ENCODE measurements around the gene ETV1. TPM values are rescaled to one million over a fixed set of nuclear protein-coding genes. Genes with fewer than 3 reads are reported as not detected.

ETV1 gene
- total RNA-seq, 1 experiment from 2014 or later = 7.4 TPM

- intact Hi-C loops (cut with micrococcal nuclease; ENCODE audit: unreplicated experiment) = no loop called here
- Histone ChIP-seq H3K9me3 (ENCODE audit: control insufficient read depth, insufficient read depth, low read depth, low read length) (no peaks in the 10 kb centered on the region), H3K36me3 (ENCODE audit: control insufficient read depth, insufficient read depth, low read length) (no peaks in the 10 kb centered on the region), H3K27me3 (ENCODE audit: control insufficient read depth, insufficient read depth, low read length) (no peaks in the 10 kb centered on the region), H3K4me3 (ENCODE audit: low read depth in 2 of 2, low read length in 2 of 2) (no peak overlapping the region), H3K4me1 (ENCODE audit: control insufficient read depth, insufficient read depth, low read length) (no peaks in the 10 kb centered on the region), H3K27ac (ENCODE audit: low read length) (no peak overlapping the region)
- CTCF ChIA-PET = interaction anchor here (0.7 kb wide), 1 partner anchor 34 kb away, joined by 4 read pairs; no protein-coding TSS in a partner anchor
- ATAC-seq (no peak), DNase-seq (ENCODE audit: low read depth, low spot score) (no peak)
- POLR2A ChIA-PET = no interaction called here
- in situ Hi-C loops (cut with HindIII; ENCODE audit: low pct_unique_long_range_greater_than_20kb, low sequenced_read_pairs) = no loop called here
- BruUV-seq (replicated peaks) = no TSS peak
- TF ChIP-seq, protein P1, sequence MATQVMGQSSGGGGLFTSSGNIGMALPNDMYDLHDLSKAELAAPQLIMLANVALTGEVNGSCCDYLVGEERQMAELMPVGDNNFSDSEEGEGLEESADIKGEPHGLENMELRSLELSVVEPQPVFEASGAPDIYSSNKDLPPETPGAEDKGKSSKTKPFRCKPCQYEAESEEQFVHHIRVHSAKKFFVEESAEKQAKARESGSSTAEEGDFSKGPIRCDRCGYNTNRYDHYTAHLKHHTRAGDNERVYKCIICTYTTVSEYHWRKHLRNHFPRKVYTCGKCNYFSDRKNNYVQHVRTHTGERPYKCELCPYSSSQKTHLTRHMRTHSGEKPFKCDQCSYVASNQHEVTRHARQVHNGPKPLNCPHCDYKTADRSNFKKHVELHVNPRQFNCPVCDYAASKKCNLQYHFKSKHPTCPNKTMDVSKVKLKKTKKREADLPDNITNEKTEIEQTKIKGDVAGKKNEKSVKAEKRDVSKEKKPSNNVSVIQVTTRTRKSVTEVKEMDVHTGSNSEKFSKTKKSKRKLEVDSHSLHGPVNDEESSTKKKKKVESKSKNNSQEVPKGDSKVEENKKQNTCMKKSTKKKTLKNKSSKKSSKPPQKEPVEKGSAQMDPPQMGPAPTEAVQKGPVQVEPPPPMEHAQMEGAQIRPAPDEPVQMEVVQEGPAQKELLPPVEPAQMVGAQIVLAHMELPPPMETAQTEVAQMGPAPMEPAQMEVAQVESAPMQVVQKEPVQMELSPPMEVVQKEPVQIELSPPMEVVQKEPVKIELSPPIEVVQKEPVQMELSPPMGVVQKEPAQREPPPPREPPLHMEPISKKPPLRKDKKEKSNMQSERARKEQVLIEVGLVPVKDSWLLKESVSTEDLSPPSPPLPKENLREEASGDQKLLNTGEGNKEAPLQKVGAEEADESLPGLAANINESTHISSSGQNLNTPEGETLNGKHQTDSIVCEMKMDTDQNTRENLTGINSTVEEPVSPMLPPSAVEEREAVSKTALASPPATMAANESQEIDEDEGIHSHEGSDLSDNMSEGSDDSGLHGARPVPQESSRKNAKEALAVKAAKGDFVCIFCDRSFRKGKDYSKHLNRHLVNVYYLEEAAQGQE (IDR thresholded peaks at IDR 0.05; ENCODE audit: insufficient read depth in 1 of 2, low read depth in 2 of 2, low read length in 1 of 2) = no peak
- no peak for TF ChIP-seq POLR2AphosphoS5 (IDR thresholded peaks at IDR 0.05; ENCODE audit: low read depth, low read length)
- no peak for TF ChIP-seq TCF7L2 (IDR thresholded peaks at IDR 0.05; ENCODE audit: low read depth, low read length)
- TF ChIP-seq, protein P2, sequence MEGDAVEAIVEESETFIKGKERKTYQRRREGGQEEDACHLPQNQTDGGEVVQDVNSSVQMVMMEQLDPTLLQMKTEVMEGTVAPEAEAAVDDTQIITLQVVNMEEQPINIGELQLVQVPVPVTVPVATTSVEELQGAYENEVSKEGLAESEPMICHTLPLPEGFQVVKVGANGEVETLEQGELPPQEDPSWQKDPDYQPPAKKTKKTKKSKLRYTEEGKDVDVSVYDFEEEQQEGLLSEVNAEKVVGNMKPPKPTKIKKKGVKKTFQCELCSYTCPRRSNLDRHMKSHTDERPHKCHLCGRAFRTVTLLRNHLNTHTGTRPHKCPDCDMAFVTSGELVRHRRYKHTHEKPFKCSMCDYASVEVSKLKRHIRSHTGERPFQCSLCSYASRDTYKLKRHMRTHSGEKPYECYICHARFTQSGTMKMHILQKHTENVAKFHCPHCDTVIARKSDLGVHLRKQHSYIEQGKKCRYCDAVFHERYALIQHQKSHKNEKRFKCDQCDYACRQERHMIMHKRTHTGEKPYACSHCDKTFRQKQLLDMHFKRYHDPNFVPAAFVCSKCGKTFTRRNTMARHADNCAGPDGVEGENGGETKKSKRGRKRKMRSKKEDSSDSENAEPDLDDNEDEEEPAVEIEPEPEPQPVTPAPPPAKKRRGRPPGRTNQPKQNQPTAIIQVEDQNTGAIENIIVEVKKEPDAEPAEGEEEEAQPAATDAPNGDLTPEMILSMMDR (IDR thresholded peaks at IDR 0.05) = no peak
- no peak for TF ChIP-seq SIN3A (IDR thresholded peaks at IDR 0.05; ENCODE audit: borderline replicate concordance, insufficient read depth, low read depth, low read length)
Observed at GRCh38 chr7:14023838-14024237, 34.4 kb upstream of the ETV1 start.

GRCh38 chr7:14023342-14023741, 33.9 kb upstream of the ETV1 start:
- intact Hi-C loops (cut with micrococcal nuclease; ENCODE audit: unreplicated experiment) = no loop called here
- Histone ChIP-seq H3K9me3 (ENCODE audit: control insufficient read depth, insufficient read depth, low read depth, low read length) (no peaks in the 10 kb centered on the region), H3K27ac (ENCODE audit: low read length) (no peak overlapping the region), H3K4me3 (ENCODE audit: low read depth in 2 of 2, low read length in 2 of 2) (no peak overlapping the region), H3K27me3 (ENCODE audit: control insufficient read depth, insufficient read depth, low read length) (no peaks in the 10 kb centered on the region), H3K36me3 (ENCODE audit: control insufficient read depth, insufficient read depth, low read length) (no peaks in the 10 kb centered on the region), H3K4me1 (ENCODE audit: control insufficient read depth, insufficient read depth, low read length) (no peaks in the 10 kb centered on the region)
- no TSS peak for BruUV-seq (replicated peaks)
- TF ChIP-seq POLR2AphosphoS5 (IDR thresholded peaks at IDR 0.05; ENCODE audit: low read depth, low read length) (no peak), SIN3A (IDR thresholded peaks at IDR 0.05; ENCODE audit: borderline replicate concordance, insufficient read depth, low read depth, low read length) (no peak), TCF7L2 (IDR thresholded peaks at IDR 0.05; ENCODE audit: low read depth, low read length) (no peak)
- TF ChIP-seq, protein P2 (IDR thresholded peaks at IDR 0.05) = no peak
- TF ChIP-seq, protein P1 (IDR thresholded peaks at IDR 0.05; ENCODE audit: insufficient read depth in 1 of 2, low read depth in 2 of 2, low read length in 1 of 2) = no peak
- DNase-seq (ENCODE audit: low read depth, low spot score) (no peak), ATAC-seq (no peak)
- ChIA-PET POLR2A (no interaction called here), CTCF (interaction anchor here (0.7 kb wide), 1 partner anchor 33 kb away, joined by 4 read pairs; no protein-coding TSS in a partner anchor)
- in situ Hi-C loops (cut with HindIII; ENCODE audit: low pct_unique_long_range_greater_than_20kb, low sequenced_read_pairs) = no loop called here

Measured in Panc1 (cell line).